GM18519 (cell line): Measurements from ENCODE around the gene BAZ1B.
"Not testable (repeated sequence)": the region's sequence is repeated elsewhere in the genome, so short reads cannot be mapped to it uniquely, and the experiment has no call there.

Experiments
- ATAC-seq: cut with Tn5 transposase; IDR thresholded peaks from one replicate; pipeline ENCODE4 v1.9.1; 2021; ENCODE audit warnings: mild to moderate bottlenecking, moderate library complexity; ENCODE audit not compliant: unreplicated experiment, low FRiP score

BAZ1B gene

DNA sequence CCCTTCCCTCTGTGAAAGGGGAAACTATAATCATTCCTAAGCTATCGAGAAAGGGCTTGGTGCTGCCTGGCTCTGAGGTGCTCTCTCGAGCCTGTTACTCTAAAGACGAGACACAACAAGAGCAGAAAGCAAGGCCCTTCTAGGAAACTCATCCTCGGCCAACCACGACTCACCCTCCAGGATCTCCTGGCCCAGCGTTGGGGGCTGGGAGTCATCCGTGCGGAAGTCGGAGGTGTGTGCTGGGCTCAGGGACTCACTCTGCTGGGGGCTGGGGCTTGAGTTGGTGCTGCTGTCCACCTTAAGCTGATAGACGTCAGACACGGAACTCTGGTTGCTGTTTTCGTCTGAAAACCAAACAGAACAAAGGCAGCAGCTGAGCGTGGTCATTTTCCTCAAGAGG is 17.6 kb upstream of the BAZ1B start:
- no peak for ATAC-seq

GRCh38 chr7:73538510-73538909 is 16.4 kb upstream of the BAZ1B start:
- not testable (repeated sequence) for ATAC-seq

DNA sequence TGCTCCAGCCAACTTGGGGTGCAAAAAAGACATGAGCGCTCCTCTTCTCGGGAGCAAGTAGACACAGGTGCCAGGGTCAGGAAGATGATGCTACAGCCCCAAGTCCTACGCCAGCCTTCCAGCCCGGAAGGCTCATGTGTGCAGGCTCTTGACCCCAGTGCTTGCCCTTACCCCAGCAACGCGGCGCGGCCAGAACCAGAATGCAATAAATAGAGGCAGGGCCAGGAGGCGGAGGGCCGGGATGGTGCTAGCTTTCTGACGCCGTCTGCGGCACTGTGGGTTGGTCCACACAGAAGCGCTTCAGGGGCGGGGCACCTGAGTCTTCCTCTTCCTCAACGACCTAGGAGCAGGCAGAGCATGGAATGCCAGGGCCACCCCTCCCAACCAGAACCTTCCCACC is 15.0 kb upstream of the BAZ1B start:
- ATAC-seq: no peak

DNA sequence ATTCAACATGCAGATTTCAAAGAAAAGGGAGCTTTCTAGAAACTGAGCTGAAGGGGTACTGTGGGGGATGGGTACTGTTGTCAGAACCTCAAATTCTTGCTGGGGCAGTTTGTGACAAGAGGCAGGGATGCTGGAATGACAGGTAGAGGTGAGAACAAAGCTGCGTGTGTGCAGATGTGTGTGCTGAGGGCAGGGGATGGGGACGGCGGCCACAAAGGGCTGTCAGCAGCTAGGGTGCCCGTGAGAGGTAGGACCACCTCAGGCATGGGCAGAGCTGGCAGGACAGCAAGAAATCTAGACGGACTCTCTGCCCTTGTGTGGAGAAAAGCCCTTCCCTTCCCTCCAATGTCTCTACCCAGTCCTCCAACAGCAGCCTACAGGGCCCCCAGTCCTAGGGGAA is 14.4 kb upstream of the BAZ1B start:
- ATAC-seq: no peak

GRCh38 chr7:73535918-73536317 is 13.8 kb upstream of the BAZ1B start:
- ATAC-seq: not testable (repeated sequence)

GRCh38 chr7:73533742-73534141 is 11.6 kb upstream of the BAZ1B start:
- ATAC-seq: no peak

- no peak for ATAC-seq
These were observed 10.1 kb upstream of the BAZ1B start for GRCh38 chr7:73532224-73532623.

- ATAC-seq: no peak
These were observed 8.7 kb upstream of the BAZ1B start for GRCh38 chr7:73530800-73531199.

- ATAC-seq: no peak
These were observed 5.1 kb upstream of the BAZ1B start for GRCh38 chr7:73526896-73527821.

- not testable (repeated sequence) for ATAC-seq
These were observed 4.0 kb upstream of the BAZ1B start for GRCh38 chr7:73526158-73526494.

GRCh38 chr7:73521636-73522104 is 423 bp downstream of the BAZ1B start:
- ATAC-seq: peak; percentile 14

- peak; percentile 2 for ATAC-seq
These were observed 1.1 kb downstream of the BAZ1B start for GRCh38 chr7:73520673-73521635.

DNA sequence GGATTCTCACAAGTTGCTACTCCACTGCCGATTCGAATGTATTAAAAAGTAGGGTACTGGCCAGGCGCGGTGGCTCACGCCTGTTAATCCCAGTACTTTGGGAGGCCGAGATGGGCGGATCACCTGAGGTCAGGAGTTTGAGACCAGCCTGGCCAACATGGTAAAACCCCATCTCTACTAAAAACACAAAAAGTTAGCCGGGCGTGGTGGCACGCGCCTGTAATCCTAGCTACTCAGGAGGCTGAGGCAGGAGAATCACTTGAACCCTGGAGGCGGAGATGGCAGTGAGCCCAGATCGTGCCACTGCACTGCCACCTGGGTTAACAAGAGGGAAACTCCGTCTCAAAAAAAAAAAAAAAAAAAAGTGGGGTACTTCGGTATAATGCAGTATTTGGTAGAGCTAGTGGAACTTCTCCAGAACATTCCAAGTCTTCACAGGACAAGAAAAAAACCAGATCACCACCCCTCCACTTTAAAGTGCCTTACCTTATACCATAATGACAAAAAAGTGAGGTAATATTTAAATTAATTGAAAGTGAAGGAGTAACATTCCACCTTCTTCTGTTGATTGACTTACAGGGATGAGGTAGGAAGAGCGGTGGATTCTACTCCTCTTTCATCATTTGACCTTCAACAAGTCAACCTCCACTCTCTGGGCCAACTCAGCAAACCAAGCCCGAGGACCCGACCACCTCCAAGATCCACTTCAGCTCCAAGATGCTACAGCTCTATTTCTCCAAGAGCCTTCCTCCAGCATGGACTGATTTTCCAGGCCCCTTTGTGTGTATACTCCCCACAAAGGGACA is 2.0 kb downstream of the BAZ1B start:
- no peak for ATAC-seq

- ATAC-seq: no peak
These were observed 3.6 kb downstream of the BAZ1B start for GRCh38 chr7:73518470-73518869.

DNA sequence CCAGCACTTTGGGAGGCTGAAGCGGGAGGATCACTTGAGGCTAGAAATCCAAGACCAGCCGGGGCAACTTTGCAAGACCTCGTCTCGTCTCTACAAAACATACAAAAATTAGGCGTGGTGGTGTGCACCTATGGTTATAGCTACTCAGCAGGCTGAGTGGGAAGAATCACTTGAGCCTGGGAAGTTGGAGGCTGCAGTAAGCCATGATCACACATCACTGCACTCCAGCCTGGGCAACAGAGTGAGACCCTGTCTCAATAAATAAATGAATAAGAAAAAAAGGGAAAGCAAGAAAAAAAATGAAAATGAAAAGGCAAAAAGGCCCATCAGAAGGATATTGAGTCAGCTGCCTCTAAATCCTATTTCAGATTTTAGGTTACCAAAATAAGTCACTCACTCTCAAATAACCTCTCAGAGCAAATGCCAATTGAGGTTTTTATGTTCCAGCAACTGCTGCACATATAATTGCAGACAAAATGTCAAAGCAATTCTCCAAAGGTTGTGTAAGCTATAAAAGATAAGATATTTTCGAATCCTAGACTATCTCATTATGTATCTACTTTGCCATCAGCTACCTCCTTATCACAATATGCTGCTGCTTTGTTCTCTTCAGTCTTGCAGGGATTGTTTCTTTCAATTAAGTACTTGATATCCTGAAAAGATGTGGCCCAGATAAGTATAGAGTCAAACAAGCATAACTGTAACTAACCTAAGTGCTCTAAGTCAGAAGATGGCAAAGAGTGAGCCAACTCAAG is 4.7 kb downstream of the BAZ1B start:
- ATAC-seq: no peak

- no peak for ATAC-seq
These were observed 6.9 kb downstream of the BAZ1B start for GRCh38 chr7:73515178-73515577.

- no peak for ATAC-seq
These were observed 9.9 kb downstream of the BAZ1B start for GRCh38 chr7:73512018-73512780.

DNA sequence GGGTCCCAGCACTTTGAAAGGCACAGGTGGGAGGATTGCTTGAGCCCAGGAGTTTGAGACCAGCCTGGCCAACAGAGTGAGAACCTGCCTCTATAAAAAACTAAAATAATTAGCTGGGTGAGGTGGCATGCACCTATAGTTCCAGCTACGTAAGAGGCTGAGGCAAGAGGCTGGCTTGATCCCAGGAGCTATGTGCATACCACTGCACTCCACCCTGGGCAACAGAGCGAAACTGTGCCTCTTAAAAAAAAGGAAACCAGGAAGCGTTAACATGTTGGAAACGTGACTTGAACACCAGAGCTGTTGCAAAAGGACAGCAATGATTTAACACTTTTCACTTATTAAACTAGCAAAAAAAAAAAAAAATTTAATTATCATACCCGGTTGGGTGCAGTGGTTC is 12.6 kb downstream of the BAZ1B start:
- no peak for ATAC-seq

GRCh38 chr7:73507556-73507955 is 14.5 kb downstream of the BAZ1B start:
- no peak for ATAC-seq
